Hematopoietic multipotent progenitor cell treated with erythropoietin and hydrocortisone succinate and interleukin-3 and kit ligand, for 6 days (in vitro differentiated cells): ENCODE measurements around the gene MYBPH.

Experiments used
- DNase-seq: peaks from one replicate; pipeline ENCODE4 v3.0.0-alpha.2; 2015

MYBPH gene

DNA sequence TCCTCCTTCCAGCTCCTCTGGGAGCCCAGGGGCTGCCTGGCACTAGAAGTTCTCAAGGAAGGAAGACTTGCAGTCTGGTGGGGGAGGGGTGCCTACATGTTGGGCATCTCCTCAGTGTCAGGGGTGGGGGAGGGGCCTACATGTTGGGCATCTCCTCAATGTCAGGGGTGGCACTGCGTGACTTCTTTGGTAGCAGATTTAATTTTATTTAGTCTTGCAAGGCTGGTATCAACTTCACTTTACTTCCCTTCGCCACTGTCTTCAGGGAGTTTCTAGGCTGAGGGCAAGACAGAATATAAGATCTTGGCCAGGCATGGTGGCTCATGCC, 29.6 kb downstream of the MYBPH start:
- DNase-seq = no peak

DNA sequence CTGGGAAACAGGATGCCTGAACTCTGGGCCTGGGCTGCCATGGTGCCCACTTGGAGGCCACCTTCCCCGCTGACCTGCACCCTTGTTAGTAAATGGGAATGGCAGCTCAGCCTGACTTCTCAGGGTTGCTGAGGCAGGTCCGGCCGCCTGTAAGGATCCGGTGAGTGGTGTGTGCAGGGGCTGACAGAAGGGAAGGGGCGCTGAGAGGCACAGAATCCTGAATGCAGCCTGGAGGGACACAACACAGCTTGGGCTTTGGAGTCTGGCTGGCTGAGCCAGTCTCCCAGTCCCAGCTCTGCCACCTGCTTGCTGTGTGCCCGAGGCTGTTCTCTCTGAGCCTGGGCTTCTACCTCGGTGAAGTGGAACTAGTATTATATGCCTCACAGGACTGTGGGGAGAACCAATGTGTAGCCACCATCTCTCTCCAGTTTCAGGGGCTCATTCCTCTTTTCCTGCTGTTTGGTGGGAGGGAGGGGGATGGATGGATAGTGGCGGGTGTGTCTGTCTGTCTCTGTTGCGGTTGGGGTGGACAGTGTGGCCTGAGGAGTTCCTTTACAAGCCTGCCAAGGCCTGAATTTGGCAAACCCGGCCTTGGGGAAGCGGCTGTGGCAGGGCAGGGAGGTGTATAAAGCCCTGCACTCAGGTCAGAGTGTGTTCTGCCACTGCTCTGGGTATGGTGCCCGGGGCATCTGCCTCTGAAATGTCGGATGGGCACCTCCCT, 30.1 kb downstream of the MYBPH start:
- no peak for DNase-seq

DNA sequence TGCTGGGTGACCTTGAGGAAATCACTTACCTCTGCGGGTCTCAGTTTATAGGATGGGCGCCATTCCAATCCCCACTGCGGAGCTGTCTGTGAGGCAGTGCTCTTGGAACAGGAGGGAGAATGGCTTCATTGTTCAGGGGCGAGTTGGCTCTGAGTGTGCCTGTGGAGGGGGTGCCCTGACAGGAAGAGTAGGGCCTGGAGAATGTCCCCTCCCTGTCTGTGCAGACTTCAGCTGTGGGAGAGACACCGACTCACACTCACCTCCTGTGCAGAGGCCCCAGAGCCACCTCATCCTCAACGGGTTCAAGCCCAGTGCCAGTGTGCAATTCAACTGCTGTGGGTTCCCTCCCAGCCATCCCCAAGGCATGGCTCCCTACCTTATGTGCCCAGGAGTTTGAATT, 31.0 kb downstream of the MYBPH start:
- DNase-seq = no peak

DNA sequence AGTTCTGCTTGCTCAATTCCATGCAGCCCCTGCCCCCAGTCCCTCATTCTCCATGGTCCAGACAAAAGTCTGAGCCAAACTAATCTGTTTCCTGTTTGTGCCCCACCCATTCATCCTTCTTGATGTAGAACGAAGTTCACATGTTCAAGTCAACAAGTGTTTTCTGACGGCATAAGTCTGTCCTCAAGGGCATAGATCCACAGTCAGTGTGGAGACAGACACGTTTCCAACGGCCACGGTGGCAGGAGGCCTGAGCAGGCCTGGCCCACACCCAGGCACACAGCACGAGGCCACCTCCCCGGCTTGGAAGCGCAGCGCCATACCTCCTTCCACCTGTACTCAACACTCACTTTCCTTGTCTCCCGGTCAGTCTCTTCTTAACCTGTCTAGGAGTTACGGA, 32.0 kb downstream of the MYBPH start:
- no peak for DNase-seq

DNA sequence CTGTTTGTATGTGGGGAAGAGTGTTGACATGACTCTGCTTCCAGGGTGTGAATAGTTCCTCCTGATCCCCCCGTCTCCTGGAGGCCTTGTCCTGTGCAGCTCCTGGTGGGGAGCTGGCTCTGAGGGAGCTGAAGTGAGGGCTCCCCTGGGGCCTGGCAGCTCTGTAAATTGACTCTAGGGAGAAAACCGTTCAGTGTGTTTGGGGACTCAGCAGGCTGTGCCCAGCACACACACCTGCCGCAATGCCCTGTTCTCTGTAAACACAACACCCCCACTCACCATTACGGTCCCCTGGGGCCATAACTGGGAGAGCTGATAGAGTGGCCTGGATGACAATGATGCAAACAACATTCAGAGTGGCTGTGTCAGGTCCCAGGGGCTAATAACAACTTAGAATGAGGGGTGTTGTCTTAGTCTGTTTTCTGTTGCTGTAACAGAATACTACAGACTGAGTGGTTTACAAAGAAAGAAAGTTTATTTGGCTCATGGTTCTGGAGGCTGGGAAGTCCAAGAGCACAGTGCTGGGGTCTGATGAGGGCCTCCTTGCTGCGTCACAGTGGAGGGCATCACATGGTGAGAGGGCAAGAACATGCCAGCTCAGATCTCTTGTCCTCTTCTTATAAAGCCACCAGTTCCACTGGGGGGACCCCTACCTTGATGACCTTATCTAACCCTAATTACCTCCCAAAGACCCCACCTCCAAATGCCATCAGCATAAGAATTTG, 32.8 kb downstream of the MYBPH start:
- DNase-seq = no peak

DNA sequence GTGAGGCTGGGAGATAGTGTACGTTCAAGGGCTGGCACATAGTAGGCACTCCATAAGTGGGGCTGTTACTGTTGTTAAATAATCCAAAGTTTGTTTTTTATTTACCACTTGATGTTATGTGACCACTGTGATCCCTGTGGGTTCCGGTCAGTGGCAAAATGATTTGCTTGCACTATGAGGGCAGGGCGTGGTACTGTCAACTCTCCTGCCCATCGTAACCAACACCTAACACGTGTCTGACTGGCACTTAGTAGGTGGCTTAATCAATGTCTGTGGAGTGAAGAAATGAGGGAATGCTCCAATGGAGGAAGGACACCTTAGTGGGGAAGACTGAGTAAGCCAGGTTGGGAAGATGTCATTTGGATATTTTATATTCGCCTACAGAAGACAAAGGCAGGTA, 33.5 kb downstream of the MYBPH start:
- DNase-seq = no peak

DNA sequence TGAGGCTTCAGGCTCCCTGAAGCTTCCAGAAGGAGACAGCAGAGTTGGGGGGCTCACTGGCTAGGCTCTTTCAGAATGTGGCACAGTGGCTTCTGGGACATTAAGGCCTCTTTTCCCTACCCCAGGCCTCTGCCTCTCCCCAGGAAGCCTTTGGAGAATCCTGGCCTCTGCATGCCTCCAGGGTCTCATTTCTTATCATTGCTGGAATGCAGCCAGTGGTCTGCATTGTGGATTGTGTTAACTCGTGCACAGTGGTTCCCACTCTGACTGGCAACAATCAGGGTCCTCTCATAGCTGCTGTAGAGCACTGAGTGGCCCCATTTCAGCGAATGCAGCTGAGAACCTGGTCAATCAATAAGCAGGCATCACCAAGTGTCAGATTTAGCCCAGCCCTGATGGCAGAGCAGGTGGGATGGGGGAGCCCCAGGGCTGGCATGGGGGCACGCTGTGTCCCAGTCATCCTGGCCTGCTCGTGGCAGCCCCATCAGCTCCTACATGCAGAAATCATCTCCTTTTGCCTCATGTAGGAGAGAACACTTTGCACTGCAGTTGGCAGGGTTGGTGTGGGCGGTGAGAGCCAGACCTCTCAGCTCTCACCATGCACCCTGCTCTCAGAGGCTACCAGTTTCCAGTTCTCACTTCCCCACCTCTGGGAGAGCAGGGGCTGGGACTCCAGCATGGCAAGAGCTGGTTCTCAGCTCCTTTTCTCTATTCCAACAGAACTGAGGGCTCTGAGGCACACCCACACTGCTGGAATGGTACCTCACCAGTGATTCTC, 34.7 kb downstream of the MYBPH start:
- DNase-seq = no peak

DNA sequence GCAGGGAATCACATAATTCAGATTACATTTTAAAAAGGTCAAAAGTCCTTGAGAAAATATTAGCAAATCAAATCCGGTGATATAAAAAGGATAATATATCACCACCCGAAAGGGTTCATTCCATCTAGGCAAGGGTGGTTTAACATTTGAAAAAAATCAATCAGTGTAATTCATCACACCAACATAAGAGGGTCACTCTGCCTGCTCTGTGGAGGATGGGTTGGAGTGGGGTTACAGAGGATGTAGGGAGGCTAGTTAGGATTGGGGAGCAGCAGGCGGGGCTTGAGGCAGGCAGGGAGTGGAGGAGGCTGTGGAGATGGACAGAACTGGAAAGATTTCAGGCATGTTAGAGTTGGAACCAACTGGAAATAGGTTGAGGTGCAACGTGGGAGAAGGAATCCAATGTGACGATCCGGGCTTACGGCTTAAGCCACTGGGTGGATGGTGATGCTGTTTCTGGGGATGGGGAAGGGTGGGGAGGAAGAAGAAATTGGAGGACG, 35.6 kb downstream of the MYBPH start:
- no peak for DNase-seq

DNA sequence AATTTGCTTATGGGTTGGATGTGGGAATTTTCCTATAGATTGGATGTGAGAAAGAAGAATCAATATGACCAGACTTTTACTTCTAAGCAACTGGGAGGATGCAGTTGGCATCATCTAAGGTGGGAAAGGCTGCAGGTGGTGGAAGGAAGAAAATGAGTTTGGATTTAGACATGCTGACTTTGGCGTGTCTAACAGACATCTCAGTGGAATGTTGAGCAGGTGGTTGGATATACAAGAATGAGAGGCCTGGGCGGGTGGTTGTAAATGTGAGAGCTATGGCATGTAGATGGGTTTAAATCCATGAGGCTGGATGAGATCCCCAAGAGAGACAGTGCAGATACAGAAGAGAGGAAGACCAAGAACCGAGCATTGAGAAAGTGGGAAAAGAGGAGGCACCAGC, 37.6 kb downstream of the MYBPH start:
- DNase-seq = no peak

DNA sequence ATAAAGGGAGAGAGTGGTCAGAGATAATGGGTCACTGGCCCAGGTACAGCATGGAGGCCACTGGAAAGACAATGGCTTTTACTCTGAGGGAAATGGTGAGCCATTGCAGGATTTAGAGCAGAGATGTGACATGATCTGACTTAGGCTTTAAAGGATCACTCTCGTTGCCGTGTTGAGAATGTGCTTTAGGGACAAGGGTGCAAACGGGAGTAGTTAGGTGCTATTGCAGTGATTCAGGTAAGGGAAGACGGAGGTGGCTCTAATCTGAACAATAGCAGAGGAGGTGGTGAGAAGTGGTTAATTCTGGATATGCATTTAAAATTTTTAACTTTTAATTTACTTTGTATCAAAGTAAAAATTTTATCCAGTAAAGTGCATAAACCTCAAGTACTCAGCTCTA, 38.3 kb downstream of the MYBPH start:
- DNase-seq = no peak

DNA sequence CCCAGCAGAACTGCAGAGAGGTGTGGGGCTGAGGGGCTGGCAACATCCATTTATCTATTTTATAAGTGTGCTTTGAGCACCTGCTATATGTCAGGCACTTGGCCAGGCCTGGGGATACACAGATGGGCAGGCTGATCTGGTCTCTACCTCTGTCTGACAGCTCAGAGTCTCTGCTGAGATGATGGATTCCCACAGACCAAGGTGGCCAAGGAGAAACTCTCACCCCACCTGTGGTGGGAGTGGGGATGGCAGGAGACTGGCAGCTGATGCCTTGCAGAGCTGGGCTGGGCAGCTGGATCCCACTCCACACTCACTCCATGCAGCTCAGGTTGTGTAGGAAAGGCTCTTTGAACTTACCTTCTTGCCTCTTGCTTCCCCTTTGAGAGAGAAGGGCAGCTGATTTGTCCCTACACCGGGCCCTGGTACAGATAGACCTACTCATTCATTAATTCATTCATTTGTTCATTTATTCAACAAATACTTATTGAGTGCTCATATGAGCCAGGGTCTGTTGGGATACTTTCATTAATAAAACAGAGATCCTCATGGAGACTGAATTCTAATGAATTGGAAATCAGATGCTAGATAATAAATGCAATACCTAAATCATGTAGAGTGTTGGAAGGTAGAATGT, 39.1 kb downstream of the MYBPH start:
- no peak for DNase-seq

DNA sequence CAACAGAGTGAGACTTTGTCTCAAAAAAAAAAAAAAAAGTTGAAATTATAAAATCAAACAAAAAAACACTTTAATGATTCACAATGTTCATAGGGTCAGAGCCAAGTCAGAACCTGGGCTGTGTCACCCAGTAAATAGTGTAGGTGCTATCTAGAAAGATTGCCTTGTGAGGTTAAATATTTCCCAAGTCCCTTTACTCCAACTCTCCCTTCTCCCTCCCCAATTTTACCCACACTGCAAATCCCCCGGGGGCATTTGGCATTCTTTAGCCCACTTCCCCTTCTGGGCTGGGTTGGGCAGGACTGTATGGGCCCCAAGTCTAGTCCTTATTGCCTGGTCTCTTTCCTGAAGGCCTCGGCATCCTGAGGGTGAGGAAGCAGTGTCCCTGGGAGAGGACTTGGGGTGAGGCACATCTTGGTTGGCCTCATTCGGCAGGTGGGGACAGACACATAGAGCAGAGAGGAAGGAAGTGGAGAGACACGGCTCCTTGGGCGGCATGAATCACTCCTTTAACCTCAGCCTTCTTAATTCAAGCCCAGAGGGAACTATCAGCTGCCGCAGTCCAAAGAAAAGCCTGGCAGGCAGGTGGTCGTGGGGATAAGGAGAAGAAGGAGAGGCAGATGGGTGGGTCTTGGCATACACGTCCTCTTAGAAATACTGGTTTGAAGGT, 39.9 kb downstream of the MYBPH start:
- DNase-seq = no peak

DNA sequence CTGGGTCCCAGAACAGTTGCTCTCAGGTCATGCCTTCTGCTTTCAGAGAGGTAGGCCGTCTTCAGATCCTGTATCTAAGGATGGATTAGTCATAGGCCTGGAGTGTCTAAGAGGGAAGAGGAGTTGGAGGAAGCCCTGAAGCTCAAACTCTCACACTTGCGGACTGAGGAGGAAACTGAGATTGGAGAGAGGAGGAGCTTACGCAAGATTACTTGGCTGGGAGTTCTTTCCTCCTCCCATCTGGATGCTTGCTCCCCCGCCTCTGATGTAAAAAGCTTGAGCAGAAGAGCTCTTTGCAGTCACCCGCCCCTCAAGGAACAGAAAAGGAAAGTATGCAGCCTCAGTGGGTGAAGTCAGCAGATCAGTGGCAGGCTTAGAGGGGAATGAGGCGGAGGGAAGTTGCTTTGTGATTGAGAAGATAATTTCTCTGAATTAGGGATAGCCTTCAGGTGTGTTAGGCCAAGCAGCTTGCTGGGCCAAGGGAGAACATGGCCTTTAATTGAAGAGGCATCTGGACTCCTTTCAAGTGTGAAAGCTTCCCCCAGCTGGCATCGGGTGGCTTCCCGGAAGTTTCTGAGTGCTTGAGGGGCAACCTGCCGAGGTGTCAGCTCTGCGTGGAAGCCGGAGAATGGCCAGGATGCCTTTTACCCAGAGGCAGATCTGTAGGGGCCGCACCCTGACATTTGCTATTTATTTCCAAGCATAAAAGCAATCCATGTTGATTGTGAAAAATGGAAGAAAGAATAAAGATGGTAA, 41.5 kb downstream of the MYBPH start:
- DNase-seq = no peak

DNA sequence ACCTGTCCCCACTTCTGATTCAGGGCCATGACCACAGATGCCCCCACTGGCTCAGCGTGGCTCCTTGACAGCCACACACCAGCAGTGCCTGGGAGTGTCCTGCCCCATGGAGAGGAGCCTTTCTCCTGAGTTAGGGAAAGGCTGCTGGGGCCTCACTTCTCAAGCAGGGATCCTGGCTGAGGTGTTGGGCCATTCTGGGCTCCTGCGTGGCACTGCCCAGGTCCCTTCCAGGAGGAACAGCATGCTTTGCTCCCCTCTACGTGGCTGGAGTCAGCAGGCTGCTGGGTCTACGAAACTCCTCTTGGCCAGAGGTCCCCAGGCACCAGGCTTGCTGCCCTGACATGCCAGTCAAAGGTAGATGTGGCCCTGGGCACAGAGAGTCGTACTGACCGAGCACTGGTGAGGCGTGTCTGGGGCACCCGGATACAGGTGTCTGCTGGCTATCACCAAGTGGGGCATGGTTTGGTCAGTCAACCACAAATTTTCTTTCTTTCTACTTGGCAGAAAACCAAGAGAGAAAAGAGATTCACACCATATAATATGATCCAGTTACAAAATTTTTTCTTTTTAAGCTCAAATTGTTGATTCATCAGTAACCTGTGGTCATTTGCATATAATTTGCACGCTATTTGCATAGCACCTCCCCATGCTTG, 44.0 kb downstream of the MYBPH start:
- no peak for DNase-seq

DNA sequence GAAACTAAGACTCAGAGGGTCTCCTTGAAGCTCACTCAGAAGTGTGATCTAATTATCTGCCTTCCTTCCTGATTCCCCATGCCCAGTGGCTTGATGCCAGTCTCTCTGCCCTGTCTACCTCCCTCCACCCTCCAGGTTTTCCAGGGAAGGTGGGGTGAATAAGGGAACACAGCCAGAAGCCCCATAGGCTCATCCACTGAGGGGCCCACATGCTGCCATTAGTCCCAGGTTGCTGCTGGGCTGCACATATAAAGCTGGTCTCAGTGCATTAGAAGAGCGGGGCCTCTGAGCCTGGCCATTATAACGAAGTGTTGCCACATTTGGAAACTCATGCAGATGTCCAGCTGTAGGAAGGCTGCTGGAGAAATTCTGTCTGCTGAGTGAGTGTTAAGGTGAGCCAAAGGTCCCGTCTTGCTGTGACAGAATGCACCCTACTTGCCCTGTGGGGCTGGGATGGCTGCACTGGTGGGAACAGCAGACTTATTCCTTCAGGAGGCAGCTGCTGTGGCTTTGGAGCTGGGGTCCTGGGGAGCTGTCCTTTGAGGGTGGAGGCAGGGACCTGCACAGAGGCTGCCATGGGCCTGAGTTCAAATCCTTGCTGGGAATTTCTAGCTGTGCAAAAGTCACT, 45.2 kb downstream of the MYBPH start:
- no peak for DNase-seq

DNA sequence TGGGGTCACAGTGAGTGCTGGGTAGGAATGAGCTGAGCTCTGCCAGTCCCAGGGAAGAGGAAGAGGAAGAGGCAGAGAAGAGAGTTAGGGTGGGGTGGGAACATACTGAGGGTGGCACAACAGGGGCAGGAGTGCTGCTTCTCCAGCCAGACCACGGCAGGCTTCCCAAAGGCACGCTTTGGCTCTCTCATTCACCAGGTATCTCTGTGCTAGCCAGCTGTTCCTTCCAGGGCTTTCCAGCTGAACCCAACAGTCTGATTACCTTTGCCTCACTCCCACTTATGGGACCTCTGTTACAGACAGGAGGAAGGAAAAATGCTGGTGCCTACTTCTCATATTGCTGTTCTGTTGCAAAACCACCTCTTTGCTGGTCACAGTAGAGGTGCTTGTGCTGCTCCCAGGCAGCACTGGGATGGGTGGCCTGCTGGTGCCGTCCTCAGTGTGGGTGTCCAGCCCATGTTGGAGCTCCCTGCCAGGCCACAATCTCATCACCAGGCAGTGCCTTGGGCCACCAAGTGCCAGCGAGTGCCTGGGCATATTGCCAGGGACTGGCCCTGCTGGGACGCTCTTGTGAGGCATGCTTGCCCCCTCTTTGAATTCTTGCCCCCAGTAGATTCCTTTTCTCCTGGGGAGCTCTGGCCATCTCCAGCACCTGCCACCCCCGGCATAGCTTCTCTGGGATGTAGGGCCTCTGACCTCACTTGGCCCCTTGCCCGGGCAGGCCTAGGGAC, 46.0 kb downstream of the MYBPH start:
- DNase-seq = no peak

DNA sequence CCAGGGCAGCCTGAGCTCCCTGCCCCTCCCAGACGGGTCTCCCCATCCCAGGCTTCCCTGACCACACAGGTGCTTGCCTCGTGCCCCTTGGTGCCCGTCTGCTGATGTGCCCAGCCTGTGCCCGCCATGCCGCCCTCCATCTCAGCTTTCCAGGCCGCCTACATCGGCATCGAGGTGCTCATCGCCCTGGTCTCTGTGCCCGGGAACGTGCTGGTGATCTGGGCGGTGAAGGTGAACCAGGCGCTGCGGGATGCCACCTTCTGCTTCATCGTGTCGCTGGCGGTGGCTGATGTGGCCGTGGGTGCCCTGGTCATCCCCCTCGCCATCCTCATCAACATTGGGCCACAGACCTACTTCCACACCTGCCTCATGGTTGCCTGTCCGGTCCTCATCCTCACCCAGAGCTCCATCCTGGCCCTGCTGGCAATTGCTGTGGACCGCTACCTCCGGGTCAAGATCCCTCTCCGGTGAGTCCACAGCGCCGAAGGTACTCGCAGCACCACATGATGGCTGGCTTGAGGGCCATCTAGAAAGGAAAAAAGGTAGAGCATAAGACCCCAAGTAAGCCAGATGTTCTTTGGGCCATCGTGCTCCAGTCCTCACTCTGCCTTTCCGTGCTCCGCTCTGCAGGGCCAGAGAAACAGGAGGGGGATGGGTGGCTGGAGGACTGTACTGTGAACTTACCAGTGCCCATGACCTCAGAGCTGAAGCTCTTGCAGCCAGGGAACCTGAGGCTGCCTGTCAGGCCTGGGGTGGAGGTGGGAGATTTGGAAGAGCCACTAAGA, 46.7 kb downstream of the MYBPH start:
- no peak for DNase-seq

DNA sequence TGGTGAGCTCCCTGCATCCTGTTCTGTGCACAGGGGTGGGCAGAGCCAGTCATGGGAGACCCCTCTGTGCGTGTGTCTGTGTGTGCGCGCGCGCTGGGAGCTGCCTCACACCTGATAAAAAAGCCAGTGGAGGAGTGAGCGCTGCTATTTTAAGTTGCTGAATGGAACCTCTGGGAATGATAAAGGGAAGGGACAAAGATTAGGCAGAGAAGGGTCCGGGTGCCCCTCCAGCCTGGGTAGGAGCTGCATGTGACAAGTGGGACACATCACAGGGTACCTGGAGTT, 47.3 kb downstream of the MYBPH start:
- DNase-seq = no peak

DNA sequence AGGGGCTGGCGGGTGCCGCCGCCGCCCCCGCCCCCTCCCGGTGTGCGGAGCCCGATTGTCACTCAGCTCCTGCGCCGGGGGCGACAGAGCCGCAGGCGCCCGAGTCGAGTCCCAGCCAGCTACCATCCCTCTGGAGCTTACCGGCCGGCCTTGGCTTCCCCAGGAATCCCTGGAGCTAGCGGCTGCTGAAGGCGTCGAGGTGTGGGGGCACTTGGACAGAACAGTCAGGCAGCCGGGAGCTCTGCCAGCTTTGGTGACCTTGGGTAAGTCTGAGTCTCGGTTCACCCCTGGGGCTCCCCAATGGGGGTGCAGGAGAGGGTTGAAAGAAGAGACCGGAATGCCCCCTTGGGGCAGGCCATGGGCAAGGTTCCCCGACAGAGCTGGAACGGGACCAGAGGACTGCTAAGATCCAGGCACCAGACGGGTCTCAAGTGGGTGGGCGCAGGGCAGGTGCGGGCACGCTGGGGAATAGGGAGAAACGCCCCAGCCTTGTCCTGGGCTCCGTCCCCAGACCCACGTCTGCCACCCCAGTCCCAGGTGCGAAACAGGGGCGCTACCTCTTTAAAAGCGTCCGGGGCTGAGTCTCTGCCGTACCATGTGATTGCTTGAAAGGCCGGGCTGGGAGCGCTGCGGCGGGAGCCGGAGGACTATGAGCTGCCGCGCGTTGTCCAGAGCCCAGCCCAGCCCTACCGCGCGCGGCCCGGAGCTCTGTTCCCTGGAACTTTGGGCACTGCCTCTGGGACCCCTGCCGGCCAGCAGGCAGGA, 47.8 kb downstream of the MYBPH start, which contains the start of gene ADORA1:
TSS of gene ADORA1 (plus strand) at position 61 of the 765 bp plus-strand sequence. CDS start 1,116 bp downstream, outside the sequence.
- DNase-seq = peak; percentile 29
